NCI-H2171 treated with DMSO at 0.1 percent for 48 hours (cell line): ENCODE data around the gene TNS1.
A peak's percentile ranks its signal among the peaks of the same experiment; 100 is the strongest.

Experiments
- DNase-seq: peaks from one replicate; lab custom pipeline; 2025; lab: John Stamatoyannopoulos, UW

TNS1 gene

GRCh38 chr2:217998926-217999594, 3.7 kb downstream of the TNS1 start:
- DNase-seq = no peak

DNA sequence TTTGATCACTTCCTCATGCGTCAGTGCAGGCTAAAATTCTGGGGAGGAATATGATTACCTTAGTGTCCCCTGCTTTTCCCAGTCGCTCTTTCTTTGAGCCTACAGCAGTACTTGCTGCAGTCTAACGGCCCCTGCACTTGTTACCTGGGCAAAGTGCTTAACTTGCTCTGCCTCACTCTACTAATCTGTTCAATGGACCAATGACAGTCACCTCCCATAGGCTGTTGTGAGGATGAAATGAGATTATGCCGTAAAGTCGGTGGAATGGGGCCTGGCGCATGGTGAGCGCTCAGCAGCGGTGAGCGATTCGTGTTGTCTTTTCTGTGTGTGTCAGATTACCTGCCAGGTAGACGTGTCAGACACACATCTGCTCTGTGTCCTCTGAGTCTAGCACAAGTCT, 5.3 kb downstream of the TNS1 start:
- no peak for DNase-seq

DNA sequence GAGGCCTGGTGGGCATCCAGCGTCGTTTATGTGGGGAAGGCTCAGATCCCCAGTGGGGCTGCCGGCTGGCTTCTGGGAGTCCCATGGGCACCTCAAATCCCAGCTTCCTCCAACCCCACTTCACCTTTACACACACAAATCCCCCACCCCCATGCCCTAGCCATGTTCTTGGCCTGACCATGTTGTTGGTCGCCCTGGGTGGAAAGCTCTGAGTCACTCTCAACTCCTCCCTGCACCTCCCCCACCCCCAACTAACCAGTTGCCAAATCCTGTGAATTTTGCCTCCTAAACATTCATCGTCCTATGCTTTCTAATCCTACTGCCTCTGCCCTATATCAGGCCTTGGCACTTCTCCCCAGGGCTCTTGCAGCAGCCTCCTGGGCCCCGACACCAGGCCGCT, 6.4 kb downstream of the TNS1 start:
- DNase-seq = no peak

DNA sequence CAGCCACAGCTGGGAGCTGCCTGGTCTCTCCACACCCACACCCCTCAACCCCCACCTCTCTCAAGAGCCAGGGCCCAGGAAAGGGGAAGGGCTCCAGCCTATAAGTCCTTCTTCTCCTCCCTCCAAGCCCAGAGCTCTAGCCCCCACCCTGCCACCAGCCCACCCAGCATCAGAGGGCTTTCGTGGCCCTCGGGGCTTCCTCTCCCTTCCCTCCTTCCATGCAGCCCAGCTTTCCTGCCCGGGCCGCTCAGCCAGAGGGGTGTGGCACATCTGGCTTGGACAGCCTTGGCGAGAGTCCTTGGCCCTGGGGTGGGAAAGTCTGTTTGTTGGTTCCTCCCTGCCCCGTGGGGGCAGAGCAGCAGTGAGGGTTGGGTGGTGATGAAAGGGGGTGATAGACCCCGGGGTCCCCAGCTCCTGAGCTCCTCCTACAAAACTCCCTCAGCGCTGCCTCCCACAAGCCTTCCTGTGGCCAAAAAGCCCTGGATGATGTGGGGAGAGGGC, 7.0 kb downstream of the TNS1 start:
- DNase-seq = no peak

DNA sequence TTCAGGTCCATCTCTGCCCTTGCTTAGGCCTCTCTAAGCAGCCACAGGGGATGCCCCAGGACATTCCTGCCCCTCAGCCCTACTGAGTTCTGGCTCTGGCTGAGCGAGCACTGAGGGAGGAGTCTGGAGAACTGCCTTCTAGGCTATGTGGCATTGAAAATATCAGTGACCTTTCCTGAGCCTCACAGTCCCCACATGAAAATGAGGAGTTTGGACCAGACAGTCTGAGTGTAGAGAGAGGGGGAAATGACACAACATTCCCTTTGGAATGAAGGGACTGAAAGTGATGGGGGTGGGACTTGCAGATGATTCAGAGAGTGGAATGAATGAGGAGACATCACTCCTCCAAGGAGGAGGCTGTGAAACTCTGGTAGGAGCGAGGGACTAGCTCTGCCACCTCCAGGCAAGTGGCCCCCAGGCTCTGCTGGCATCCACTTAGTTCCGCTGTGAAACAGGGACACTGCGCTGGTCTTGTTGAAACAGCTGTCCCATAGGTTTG, 8.0 kb downstream of the TNS1 start:
- no peak for DNase-seq

DNA sequence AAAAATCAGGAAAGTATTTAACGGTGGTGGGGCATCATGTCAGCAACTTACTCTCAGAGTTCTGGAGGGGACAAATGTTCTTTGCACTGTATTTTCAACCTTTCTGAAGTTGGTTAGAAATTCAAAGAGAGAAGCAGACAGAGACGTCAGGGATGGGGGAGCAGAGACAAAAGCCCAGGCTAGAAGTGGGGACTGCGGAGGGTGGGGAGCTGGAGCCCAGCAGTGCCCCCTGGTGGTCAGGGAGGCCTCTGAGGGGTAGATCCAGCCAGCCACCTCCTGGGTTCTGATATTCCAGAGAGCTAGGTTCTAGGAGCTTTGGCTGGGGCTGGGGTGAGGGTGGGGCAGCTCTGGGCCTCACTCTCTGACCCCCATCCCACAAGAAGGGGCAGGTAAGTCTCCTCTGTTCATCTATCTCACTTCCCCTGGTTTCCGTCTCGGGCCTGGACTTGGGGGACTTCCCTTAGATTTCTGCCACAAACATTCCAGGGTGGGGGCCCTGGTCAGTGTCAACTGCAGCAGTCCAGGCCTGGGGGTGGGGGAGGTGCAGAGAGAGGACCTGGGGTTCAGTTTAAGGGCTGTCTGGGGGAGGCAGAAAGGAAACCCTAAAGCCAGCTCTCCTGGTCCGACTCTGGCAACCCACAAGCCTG, 8.9 kb downstream of the TNS1 start:
- DNase-seq = no peak

DNA sequence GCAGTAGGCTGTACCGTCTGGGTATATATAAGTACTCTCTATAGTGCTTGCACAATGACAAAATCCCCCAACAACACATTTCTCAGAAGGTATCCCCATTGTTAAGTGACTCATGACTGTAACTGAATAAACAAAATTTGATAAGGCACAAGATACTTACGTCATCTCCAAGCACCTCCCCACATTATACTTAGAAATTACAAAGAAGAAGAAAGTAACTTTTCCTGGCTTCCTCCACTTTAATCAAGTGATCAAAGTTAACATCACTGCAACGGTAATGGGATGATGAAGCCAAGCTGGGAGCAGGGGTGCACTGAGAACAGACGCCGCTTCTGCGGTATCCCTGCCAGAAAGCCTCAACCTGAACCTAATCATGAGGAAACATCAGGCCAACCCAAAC, 9.7 kb downstream of the TNS1 start:
- no peak for DNase-seq

GRCh38 chr2:217992061-217992460, 10.7 kb downstream of the TNS1 start:
- DNase-seq = no peak

DNA sequence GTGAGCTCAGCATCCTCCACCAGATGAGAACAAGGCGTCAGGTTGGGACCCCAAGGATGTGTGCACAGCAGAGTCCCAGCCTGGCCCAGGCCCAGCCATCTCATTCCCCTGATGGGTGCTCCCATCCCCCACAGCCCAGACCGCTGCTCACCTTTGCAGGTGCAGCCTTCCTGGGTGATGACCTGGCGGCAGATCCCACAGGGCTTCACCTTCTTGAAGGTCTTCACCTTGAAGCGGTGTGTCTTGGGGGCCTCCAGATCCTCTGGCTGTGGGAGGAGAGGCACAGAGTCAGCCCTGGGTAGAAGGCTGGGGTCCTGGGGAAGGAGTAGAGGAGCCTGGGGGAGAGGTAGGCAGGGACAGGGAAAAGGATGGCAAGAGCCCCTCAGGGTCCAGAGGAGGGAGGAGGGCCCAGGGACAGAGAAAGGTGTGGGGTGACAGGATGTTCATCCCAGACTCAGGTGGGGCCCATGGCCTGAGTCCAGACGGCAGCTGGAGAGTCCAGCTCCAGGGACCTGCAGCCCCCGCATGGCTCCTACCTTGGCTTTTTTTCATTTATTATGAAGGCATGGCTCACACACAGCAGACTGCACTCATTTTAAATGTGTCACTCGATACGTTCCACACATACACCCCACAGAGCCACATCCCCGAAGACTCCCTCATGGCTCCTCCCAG, 11.9 kb downstream of the TNS1 start:
- DNase-seq = no peak

GRCh38 chr2:217990389-217990788, 12.4 kb downstream of the TNS1 start:
- no peak for DNase-seq

- no peak for DNase-seq
These were observed 13.4 kb downstream of the TNS1 start for GRCh38 chr2:217989221-217989948.

- DNase-seq = no peak
These were observed 14.0 kb downstream of the TNS1 start for GRCh38 chr2:217988840-217989204.

DNA sequence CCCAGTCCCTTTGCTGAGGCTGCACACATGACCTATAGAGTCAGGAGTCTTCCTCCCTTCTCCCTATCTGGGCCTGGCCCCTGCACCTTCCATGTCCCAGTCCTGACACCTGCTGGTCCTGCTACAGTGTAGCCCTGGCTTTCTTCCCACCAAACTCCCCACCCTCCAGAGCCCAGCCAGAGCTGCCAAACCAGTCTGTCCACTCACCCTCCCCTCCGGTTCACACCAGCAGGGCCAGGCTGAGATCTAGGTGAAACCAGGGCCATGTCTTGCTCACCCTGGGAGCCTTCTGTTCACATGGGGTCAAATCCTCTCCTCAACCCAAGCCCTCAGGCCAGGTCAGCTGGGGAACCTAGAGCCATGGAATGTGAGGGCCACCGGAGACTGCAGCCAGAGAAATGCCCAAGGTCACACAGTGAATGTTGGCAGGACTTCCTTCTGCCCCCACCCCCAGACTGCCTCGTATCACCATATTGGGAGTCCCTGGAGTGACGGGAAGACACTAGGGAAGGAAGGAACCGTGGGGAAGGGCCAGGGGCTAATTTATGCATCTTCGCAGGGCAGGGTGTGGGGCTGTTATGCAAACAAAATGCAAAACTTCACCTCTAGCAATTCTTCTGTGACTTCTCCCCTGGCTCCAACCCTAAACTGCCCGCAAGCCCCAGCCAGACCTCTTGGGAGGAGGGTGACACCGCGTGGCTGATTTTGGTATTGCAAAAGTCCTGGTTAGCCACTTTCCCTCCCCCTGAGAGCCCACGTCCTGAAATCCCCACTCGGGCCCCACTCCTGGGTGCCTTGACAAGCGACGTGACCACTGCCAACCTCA, 14.6 kb downstream of the TNS1 start:
- peak; percentile 46 for DNase-seq

DNA sequence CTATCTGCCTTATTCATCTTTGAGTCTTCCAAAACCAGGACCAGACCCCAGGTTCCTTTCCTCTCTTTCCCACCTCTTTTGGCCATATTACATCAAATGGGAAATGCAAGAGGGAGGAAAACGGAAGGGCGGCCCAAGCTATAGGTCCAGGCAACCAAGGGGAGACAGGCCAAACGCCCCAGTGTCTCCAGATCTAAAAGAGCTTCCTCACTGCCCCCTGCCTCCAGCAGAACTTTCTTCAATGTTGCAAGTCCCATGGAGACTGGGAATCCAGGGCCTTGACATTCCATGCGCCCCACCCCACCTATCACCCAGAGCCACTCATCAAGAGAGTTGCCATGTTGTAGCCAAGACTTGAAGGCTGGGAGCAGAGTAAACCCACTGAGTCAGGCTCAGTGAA, 15.4 kb downstream of the TNS1 start:
- no peak for DNase-seq

DNA sequence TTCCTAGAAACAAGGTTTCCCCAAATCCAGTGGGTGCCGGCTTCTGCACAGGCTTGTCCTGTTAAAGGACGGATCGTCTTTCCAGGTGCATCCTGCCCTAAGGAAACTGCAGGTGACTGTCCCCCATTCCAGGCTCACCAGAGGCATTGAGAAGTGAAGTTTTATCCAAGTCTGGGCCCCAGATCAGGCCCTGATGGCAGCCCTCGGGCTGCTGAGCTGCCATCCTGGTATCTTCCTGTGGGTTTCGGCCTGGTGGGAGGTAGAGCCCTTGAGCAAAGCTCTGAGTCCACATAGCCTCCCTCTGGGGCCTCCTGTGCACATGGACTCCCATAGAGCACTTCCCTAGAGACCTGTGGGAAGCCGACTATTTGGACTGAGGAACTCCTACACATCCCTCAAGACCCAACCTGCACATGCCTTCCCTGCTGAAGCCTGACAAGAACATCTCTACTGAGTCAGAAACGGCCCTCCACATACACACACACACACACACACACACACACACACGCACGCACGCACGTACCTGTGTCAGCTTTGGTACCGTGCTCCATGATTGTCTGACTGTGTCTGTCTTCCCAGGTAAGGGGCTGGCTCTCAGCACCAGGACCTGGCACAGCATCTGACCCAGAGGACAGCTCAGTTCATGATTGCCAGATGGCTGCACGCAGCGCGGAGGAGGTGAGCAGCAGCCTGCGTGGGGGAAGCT, 16.4 kb downstream of the TNS1 start:
- no peak for DNase-seq

- DNase-seq = no peak
These were observed 19.2 kb downstream of the TNS1 start for GRCh38 chr2:217983276-217984233.

GRCh38 chr2:217981971-217982370, 20.8 kb downstream of the TNS1 start:
- DNase-seq = no peak

- DNase-seq = peak; percentile 86
These were observed 21.6 kb downstream of the TNS1 start for GRCh38 chr2:217981084-217981730.

DNA sequence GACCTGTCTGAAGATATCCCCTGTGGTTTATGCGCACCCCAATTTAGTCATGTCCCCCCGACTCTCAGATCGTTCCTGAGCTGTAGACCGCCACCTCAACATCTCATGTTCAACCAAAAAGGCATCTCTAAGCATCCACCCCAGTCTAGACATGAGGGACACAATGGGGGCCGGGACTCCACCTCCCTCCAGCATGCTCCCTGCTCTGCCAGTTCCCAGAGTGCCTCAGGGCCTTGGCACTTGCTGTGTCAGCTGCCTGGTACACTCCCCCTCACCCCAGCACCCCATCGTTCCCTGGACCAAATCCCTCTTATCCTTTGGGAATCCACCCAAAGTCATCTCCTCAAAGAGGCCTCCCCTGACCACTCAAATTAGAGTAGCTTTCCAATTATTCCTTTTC, 22.2 kb downstream of the TNS1 start:
- DNase-seq = no peak
